Glutamatergic neuron (in vitro differentiated cells): ENCODE data around the gene NDST1. TPM values are rescaled to one million over a fixed set of nuclear protein-coding genes. Genes with fewer than 3 reads are reported as not detected.

Source experiments
- DNase-seq: peaks from one replicate; pipeline ENCODE4 v3.0.0; 2022
- H3K27ac Mint-ChIP-seq: one replicate; pipeline ENCODE4 v1.8.0; 2020; ENCODE audit warnings: mild to moderate bottlenecking, mixed read lengths, inconsistent platforms; ENCODE audit not compliant: unreplicated experiment
- H3K27me3 Mint-ChIP-seq: one replicate; pipeline ENCODE4 v1.8.0; 2020; ENCODE audit warnings: mild to moderate bottlenecking, moderate library complexity, mixed read lengths, inconsistent platforms; ENCODE audit not compliant: unreplicated experiment
- H3K36me3 Mint-ChIP-seq: one replicate; pipeline ENCODE4 v1.8.0; 2020; ENCODE audit warnings: mild to moderate bottlenecking, mixed read lengths, inconsistent platforms; ENCODE audit not compliant: unreplicated experiment
- H3K4me1 Mint-ChIP-seq: one replicate; pipeline ENCODE4 v1.8.0; 2020; ENCODE audit warnings: mild to moderate bottlenecking, low read depth, mixed read lengths, inconsistent platforms; ENCODE audit not compliant: unreplicated experiment
- H3K4me3 Mint-ChIP-seq: one replicate; pipeline ENCODE4 v1.8.0; 2020; ENCODE audit warnings: mild to moderate bottlenecking, mixed read lengths, inconsistent platforms; ENCODE audit not compliant: unreplicated experiment
- H3K9me3 Mint-ChIP-seq: one replicate; pipeline ENCODE4 v1.8.0; 2020; ENCODE audit warnings: mild to moderate bottlenecking, moderate library complexity, mixed read lengths, inconsistent platforms; ENCODE audit not compliant: unreplicated experiment
- total RNA-seq: library from RNA; stranded (reverse); fragmentation: NEBNext Ultra II Directional; extraction: Animal tissue kit (Norgen Biotek cat#: 25700); gene quantifications from one replicate; pipeline ENCODE4 v1.2.1, GENCODE V29; 2021; ENCODE audit not compliant: unreplicated experiment
- TF ChIP-seq, protein P1 (sequence below): fragments of 200-600 bp; sonication (generic); IDR thresholded peaks from one replicate; pipeline ENCODE4 v1.5.0; 2021; ENCODE audit not compliant: partially characterized antibody, unreplicated experiment

The NDST1 gene
- total RNA-seq, 1 donor from 2014 or later = 160 TPM

DNA sequence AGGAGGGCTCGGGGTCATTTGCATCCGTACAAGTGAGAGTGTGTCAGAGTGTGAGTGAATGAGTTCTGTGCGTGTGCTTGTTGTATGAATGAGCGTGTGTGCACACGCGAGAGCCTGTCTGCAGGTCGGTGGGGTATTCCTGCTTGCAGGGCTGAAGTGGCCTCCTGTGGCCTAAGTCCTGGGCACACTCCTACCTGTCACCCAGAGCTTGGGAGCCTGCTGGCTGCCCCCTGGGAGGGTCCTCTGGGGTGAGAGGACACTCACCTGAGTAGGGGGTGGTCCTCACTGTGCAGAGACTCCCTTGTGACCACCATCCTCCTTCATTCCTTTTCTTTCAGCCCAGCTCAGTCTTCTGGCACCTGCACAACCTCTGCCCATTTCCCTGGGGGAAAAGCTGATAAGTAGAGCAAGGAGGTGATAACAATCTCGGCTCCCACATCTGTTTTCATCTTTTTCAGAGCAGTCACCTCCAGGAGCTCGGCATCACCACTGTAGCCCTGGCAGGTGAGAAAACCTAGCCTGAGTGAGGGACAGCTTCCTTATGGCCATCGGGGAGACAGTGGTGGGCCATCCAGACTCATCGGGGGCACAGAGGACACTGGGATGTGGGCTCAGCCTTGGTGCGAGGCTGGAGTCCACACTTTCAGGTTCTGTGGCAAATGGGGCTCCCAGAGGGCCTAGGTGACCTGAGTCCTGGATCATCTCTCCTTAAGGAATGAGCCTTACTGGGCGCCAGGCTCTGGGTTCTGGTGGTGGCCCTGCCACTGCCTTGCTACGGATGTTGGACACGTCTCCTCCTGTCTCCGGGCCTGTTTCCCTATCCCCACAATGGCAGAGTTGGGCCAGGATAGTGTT lies 93.8 kb downstream of the NDST1 start:
- DNase-seq = no peak
- Mint-ChIP-seq H3K4me1 (peaks cover 7% of the 10 kb centered on the region), H3K4me3 (no peak overlapping the region), H3K27me3 (peaks cover 2% of the 10 kb centered on the region), H3K36me3 (no peaks in the 10 kb centered on the region), H3K9me3 (no peaks in the 10 kb centered on the region), H3K27ac (no peak overlapping the region)
- TF ChIP-seq, protein P1, sequence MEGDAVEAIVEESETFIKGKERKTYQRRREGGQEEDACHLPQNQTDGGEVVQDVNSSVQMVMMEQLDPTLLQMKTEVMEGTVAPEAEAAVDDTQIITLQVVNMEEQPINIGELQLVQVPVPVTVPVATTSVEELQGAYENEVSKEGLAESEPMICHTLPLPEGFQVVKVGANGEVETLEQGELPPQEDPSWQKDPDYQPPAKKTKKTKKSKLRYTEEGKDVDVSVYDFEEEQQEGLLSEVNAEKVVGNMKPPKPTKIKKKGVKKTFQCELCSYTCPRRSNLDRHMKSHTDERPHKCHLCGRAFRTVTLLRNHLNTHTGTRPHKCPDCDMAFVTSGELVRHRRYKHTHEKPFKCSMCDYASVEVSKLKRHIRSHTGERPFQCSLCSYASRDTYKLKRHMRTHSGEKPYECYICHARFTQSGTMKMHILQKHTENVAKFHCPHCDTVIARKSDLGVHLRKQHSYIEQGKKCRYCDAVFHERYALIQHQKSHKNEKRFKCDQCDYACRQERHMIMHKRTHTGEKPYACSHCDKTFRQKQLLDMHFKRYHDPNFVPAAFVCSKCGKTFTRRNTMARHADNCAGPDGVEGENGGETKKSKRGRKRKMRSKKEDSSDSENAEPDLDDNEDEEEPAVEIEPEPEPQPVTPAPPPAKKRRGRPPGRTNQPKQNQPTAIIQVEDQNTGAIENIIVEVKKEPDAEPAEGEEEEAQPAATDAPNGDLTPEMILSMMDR = no peak

DNA sequence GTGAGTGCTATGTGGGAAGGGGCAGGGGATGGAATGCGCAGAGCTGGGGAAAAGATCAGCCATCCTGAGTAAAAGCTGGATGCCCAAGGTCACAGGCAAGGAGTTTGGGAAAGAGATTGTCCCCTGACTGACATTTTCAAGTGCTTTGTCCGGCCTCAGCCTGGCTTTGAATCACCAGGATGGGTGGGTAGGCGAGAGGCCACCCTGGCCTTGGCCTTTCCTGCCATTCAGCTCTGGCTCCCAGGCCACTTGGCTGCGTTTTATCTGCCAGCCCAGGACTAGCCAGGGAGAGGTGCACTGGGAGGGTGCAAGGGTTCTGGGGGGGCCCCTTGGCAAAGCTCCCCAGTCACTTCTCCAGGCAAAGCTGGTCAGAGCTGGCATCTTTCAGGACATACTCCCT lies 95.1 kb downstream of the NDST1 start:
- Mint-ChIP-seq H3K4me3 (no peak overlapping the region), H3K36me3 (no peaks in the 10 kb centered on the region), H3K27me3 (peaks cover 2% of the 10 kb centered on the region), H3K9me3 (no peaks in the 10 kb centered on the region), H3K27ac (no peak overlapping the region), H3K4me1 (peaks cover 7% of the 10 kb centered on the region)
- TF ChIP-seq, protein P1 = no peak
- no peak for DNase-seq

DNA sequence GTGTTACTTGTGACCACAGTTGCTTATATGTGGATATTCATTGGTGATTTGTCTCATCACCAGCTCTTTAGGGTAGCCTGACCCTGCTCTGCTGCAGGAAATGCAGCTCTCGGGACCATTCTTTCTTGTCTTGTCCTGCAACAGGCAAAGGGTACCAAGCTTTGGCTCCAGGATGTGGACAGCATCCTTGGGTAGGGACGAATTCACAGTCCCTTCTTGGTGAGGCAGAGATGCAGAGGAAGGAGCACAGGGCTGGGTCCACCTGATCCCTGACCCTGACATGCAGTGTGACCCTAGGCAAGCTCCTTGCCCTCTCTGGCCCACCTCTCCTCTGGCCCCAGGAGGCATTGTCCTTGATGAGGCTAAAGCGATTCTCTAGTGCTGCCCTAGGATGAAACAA lies 95.6 kb downstream of the NDST1 start:
- Mint-ChIP-seq H3K9me3 (no peaks in the 10 kb centered on the region), H3K4me3 (no peak overlapping the region), H3K27ac (no peak overlapping the region), H3K36me3 (no peaks in the 10 kb centered on the region), H3K4me1 (peaks cover 6% of the 10 kb centered on the region), H3K27me3 (peaks cover 2% of the 10 kb centered on the region)
- DNase-seq = no peak
- TF ChIP-seq, protein P1 = no peak

DNA sequence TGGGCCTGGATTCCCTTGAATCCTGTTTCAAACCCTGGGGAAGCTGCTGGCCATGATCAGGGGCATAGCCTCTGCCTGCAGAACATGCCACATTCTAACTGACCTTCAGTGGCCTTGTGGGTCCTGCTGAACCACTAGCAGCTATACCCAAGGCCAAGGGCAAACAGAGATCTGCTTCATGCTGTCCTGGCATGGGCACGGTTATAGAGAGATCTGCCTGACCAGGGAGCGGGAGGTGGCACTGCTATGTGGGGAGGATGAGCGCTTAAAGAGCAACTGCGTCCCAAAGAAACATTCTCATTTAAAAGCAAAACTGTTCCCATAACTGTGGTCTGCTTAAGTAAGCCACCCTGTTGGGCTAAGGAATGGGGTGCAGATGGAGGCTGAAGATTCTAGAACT lies 96.1 kb downstream of the NDST1 start:
- Mint-ChIP-seq H3K27ac (no peak overlapping the region), H3K27me3 (peaks cover 2% of the 10 kb centered on the region), H3K4me1 (peaks cover 8% of the 10 kb centered on the region), H3K9me3 (no peaks in the 10 kb centered on the region), H3K36me3 (no peaks in the 10 kb centered on the region), H3K4me3 (no peak overlapping the region)
- TF ChIP-seq, protein P1 = no peak
- DNase-seq = no peak

DNA sequence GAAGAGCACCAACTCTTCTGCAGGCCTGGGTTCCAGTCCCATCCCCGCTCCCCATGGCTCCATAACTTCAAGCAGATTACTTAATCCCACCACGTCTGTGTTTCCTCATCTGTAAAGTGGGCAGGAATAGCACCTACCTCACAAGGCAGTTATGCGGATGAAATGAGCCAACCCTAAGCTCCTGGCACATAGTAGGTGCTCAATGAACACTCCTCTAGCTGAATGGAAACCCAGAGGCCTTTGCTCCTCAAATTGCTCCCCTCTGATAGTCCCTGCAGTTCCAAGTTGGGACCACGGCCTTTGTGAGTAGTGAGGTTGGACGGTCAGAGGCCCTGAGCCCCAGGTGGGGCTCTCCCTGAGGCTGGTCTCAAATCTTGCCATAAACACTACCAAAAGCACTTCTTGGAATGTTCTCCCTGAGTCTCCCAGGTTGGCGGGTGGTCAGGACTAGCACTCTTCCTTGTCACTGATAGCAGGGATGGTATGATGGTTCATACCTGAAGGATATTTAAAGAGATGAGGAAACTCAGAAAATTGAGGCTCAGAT lies 97.0 kb downstream of the NDST1 start:
- no peak overlapping the region for H3K27ac Mint-ChIP-seq
- H3K4me1 Mint-ChIP-seq = peaks cover 8% of the 10 kb centered on the region
- H3K4me3 Mint-ChIP-seq = no peak overlapping the region
- H3K9me3 Mint-ChIP-seq = no peaks in the 10 kb centered on the region
- DNase-seq = no peak
- TF ChIP-seq, protein P1 = no peak
- H3K36me3 Mint-ChIP-seq = no peaks in the 10 kb centered on the region
- peaks cover 2% of the 10 kb centered on the region for H3K27me3 Mint-ChIP-seq
